GM12878 (cell line): ENCODE data around the gene SHLD1. TPM values are rescaled to one million over a fixed set of nuclear protein-coding genes. Genes with fewer than 3 reads are reported as not detected.

Experiments
- ATAC-seq: fragments of 200-7000 bp; cut with Tn5 transposase; 3 replicates; pipeline ENCODE4 v1.9.1; 2020; ENCODE audit warnings: mild to moderate bottlenecking, moderate library complexity
- BruUV-seq: library from RNA; stranded (reverse); fragments of 400-500 nt; replicated peaks from 2 replicates; lab custom pipeline; 2021; lab: Mats Ljungman, UMichigan
- CTCF ChIA-PET: fragments of 300-600 bp; sonication (Branson Sonifier 250); formaldehyde crosslinking; extraction: SDS; loops from one replicate; lab custom pipeline; 2021; ENCODE audit warnings: inconsistent platforms; lab: Yijun Ruan, JAX
- POLR2A ChIA-PET: fragments of 350-600 bp; formaldehyde crosslinking; extraction: SDS; loops from one replicate; lab custom pipeline; 2021; ENCODE audit warnings: inconsistent platforms; lab: Charles Lee
- RAD21 ChIA-PET: fragments of 300-600 bp; sonication (Branson Sonifier 250); formaldehyde crosslinking; loops from one replicate; lab custom pipeline; 2023; ENCODE audit warnings: antibody characterized with exemption; ENCODE audit not compliant: unreplicated experiment; lab: Charles Lee
- SMC1A ChIA-PET: fragments of 300-600 bp; sonication (Branson Sonifier 250); formaldehyde crosslinking; loops from one replicate; lab custom pipeline; 2023; ENCODE audit not compliant: unreplicated experiment, uncharacterized antibody; lab: Charles Lee
- DNase-seq: peaks from one replicate; pipeline ENCODE4 v3.0.0-alpha.2; 2011; ENCODE audit warnings: low read depth, low spot score
- FAIRE-seq: peaks from 3 replicates; lab custom pipeline; 2011; peaks lifted over from hg19 to GRCh38; lab: Jason Lieb, UNC
- H2AFZ ChIP-seq: 2 replicates; pipeline ENCODE4 v1.6.0; 2011; ENCODE audit warnings: low read depth, low read length, control low read depth; ENCODE audit not compliant: control insufficient read depth
- H3K27ac ChIP-seq: 2 replicates; pipeline ENCODE4 v1.5.1; 2011; ENCODE audit warnings: control low read depth; ENCODE audit not compliant: control insufficient read depth, insufficient read depth
- H3K27me3 ChIP-seq, 2 experiments: replicated peaks in 1 of 2; 2 replicates each; pipeline versions ENCODE4 v1.6.0 to v1.6.1; 2011; ENCODE audit warnings: low read length in 1 of 2; ENCODE audit not compliant: control insufficient read depth in 2 of 2, insufficient read depth in 2 of 2
- H3K36me3 ChIP-seq, 2 experiments: 2 replicates each; pipeline ENCODE4 v1.5.1; 2011; ENCODE audit warnings: low read length in 1 of 2; ENCODE audit not compliant: control insufficient read depth in 2 of 2, insufficient read depth in 2 of 2
- H3K4me1 ChIP-seq: 2 replicates; pipeline ENCODE4 v1.6.1; 2011; ENCODE audit warnings: mild to moderate bottlenecking, low read length, moderate library complexity, mixed read lengths; ENCODE audit not compliant: control insufficient read depth, insufficient read depth
- H3K4me2 ChIP-seq: 2 replicates; pipeline ENCODE4 v1.6.0; 2011; ENCODE audit warnings: control low read depth; ENCODE audit not compliant: control insufficient read depth, insufficient read depth
- H3K4me3 ChIP-seq: fragments of 200-600 bp; sonication (generic); 2 replicates; pipeline ENCODE4 v1.5.1; 2016
- H3K79me2 ChIP-seq: 2 replicates; pipeline ENCODE4 v1.6.0; 2011; ENCODE audit warnings: low read length; ENCODE audit not compliant: control insufficient read depth, insufficient read depth
- H3K9ac ChIP-seq: 2 replicates; pipeline ENCODE4 v1.8.0; 2011; ENCODE audit warnings: low read length, control low read depth, mixed read lengths; ENCODE audit not compliant: control insufficient read depth, insufficient read depth
- H3K9me3 ChIP-seq: replicated peaks from 3 replicates; pipeline ENCODE4 v1.5.1; 2011; ENCODE audit warnings: mild to moderate bottlenecking, low read length; ENCODE audit not compliant: control insufficient read depth, insufficient read depth
- H4K20me1 ChIP-seq: 2 replicates; pipeline ENCODE4 v1.6.0; 2011; ENCODE audit not compliant: control insufficient read depth, insufficient read depth
- EGR1 ChIP-seq, 2 experiments: IDR thresholded peaks; 1 replicate in 1 of 2; 2 replicates in 1 of 2; pipeline ENCODE4 v1.6.1; 2011 to 2012; ENCODE audit warnings: low read depth in 2 of 2, low read length in 2 of 2, borderline replicate concordance in 1 of 2, mild to moderate bottlenecking in 1 of 2, moderate library complexity in 1 of 2
- MEF2B ChIP-seq: fragments of 450-650 bp; IDR thresholded peaks from 2 replicates; pipeline ENCODE4 v1.6.1; 2018; ENCODE audit warnings: mild to moderate bottlenecking, moderate library complexity; ENCODE audit not compliant: partially characterized antibody, poor library complexity, severe bottlenecking
- NFIC ChIP-seq: IDR thresholded peaks from 2 replicates; pipeline ENCODE4 v1.6.1; 2012; ENCODE audit warnings: low read depth, mild to moderate bottlenecking, inconsistent platforms, low read length, moderate library complexity
- NR2F1 ChIP-seq: fragments of 450-650 bp; conservative IDR thresholded peaks from 2 replicates; pipeline ENCODE4 v1.6.1; 2017; ENCODE audit warnings: mild to moderate bottlenecking
- SMC3 ChIP-seq: IDR thresholded peaks from 2 replicates; pipeline ENCODE4 v1.6.1; 2011; ENCODE audit warnings: low read length, improper control_type of control experiment, borderline replicate concordance
- WGBS: methylation state at CpG from one replicate; pipeline ENCODE4 v1.1.6; 2016; ENCODE audit warnings: low lambda C conversion rate; ENCODE audit not compliant: insufficient replicate concordance, insufficient coverage; ENCODE audit errors: missing lambda C conversion rate; 5-methylcytosine and 5-hydroxymethylcytosine counted together
- in situ Hi-C: fragments of 300-500 bp; cut with MboI; formaldehyde crosslinking; loops from 9 replicates; pipeline ENCODE4 v1.14.3; 2018; ENCODE audit warnings: mixed read lengths
- intact Hi-C: fragments of 100-400 bp; cut with micrococcal nuclease; formaldehyde crosslinking; loops from one replicate; pipeline ENCODE4 v1.14.2; 2022; ENCODE audit not compliant: unreplicated experiment
- polyA plus RNA-seq, 11 experiments: library from polyadenylated mRNA; depleted of rRNA in 4 of 11; unstranded in 6 of 11; stranded (reverse) in 5 of 11; fragments of >200 nt; fragmentation: Nextera tagmentation in 4 of 11; fragmentation: Illumina TruSeq in 1 of 11; extraction: Ambion mirVana in 4 of 11; extraction: Trizol in 1 of 11; gene quantifications; 1 replicate in 1 of 11; 2 replicates in 10 of 11; pipeline versions ENCODE4 v1.2.1 to v1.2.3, GENCODE V29; 2011 to 2016; ENCODE audit warnings: inconsistent platforms in 2 of 11, missing spikeins in 2 of 11, low read depth in 1 of 11
- total RNA-seq, 4 experiments: library from RNA; depleted of rRNA in 3 of 4; stranded (reverse); fragments of >200 nt in 3 of 4; fragmentation: Illumina TruSeq in 1 of 4; extraction: Trizol in 1 of 4; gene quantifications; 2 replicates each; pipeline versions ENCODE4 v1.2.1 to v1.2.3, GENCODE V29; 2013 to 2021
- TF ChIP-seq, protein P1 (sequence below): IDR thresholded peaks from 2 replicates; pipeline ENCODE4 v1.6.1; 2011; ENCODE audit warnings: borderline replicate concordance, low read depth, mild to moderate bottlenecking, moderate library complexity, mixed read lengths, low read length; ENCODE audit not compliant: insufficient read depth; ENCODE audit errors: extremely low read length

Gene SHLD1
- total and polyA plus RNA-seq, 10 of the 15 experiments (the other 5 are each of a cell fraction or from before 2014, with no cell fraction given), result 10.8 to 70.9 (median 25.4) TPM

DNA sequence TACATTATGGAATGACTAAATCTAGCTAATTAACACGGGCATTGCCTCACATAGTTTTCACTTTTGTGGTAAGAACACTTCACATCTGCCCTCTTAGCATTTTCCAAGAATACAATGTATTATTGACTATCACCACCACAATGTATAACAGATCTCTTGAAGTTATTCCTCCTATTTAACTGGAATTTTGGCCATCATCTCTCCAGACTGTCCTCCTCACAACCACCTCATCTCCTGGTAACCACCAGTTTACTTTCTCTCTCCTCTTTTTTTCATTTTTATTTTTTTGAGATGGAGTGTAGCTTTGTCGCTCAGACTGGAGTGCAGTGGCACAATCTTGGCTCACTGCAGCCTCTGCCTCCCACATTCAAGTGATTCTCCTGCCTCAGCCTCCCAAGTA is 8.2 kb upstream of the SHLD1 start:
- intact Hi-C loops (no loop called here), in situ Hi-C loops (no loop called here)
- Histone ChIP-seq H3K36me3 (no peaks in the 10 kb centered on the region), H3K9ac (no peak overlapping the region), H4K20me1 (no peaks in the 10 kb centered on the region), H3K4me2 (no peak overlapping the region), H3K27me3 (no peaks in the 10 kb centered on the region), H3K27ac (no peak overlapping the region), H3K79me2 (no peaks in the 10 kb centered on the region), H3K4me3 (no peak overlapping the region), H2AFZ (no peak overlapping the region), H3K4me1 (no peaks in the 10 kb centered on the region), H3K9me3 (no peaks in the 10 kb centered on the region)
- 53% methylated on average over 2 of the region's 2 CpGs for WGBS
- TF ChIP-seq EGR1 (IDR thresholded peaks at IDR 0.05; ENCODE audit: borderline replicate concordance in 1 of 2, low read depth in 2 of 2, low read length in 2 of 2) (no peak), SMC3 (no peak), NFIC (no peak), NR2F1 (no peak), MEF2B (no peak)
- TF ChIP-seq, protein P1, sequence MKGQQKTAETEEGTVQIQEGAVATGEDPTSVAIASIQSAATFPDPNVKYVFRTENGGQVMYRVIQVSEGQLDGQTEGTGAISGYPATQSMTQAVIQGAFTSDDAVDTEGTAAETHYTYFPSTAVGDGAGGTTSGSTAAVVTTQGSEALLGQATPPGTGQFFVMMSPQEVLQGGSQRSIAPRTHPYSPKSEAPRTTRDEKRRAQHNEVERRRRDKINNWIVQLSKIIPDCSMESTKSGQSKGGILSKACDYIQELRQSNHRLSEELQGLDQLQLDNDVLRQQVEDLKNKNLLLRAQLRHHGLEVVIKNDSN, result no peak
- ATAC-seq (no peak), DNase-seq (no peak), FAIRE-seq (no peak)
- SMC1A ChIA-PET, result interaction anchor here (0.8 to 1.2 kb wide), 2 partner anchors 9 to 27 kb away, joined by 3 to 5 read pairs; no protein-coding TSS in a partner anchor
- CTCF ChIA-PET, result interaction anchor here (1.3 kb wide), 2 partner anchors 9 to 46 kb away, joined by 3 read pairs; no protein-coding TSS in a partner anchor
- POLR2A ChIA-PET, result no interaction called here
- no TSS peak for BruUV-seq
- RAD21 ChIA-PET, result interaction anchor here (0.6 kb wide), 1 partner anchor 796 kb away, joined by 4 read pairs; no protein-coding TSS in a partner anchor
